ENCODE data around the gene MELTF.

The MELTF gene

DNA sequence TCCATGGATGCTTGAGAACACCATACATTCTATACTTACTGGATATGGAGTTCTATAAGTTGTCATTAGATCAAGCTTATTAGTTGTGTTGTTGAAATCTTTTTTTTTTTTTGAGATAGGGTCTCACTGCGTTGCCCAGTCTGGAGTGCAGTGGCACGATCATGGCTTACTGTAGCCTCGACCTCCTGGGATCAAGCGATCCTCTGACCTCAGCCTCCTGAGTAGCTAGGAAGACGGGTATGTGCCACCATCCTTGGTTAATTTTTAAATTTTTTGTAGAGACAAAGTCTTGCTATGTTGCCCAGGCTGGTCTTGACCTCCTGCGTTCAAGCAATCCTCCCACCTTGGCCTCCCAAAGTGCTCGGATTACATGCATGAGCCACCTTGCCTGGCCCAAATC lies 74.8 kb downstream of the MELTF start:
- TF ChIP-seq, protein P1, sequence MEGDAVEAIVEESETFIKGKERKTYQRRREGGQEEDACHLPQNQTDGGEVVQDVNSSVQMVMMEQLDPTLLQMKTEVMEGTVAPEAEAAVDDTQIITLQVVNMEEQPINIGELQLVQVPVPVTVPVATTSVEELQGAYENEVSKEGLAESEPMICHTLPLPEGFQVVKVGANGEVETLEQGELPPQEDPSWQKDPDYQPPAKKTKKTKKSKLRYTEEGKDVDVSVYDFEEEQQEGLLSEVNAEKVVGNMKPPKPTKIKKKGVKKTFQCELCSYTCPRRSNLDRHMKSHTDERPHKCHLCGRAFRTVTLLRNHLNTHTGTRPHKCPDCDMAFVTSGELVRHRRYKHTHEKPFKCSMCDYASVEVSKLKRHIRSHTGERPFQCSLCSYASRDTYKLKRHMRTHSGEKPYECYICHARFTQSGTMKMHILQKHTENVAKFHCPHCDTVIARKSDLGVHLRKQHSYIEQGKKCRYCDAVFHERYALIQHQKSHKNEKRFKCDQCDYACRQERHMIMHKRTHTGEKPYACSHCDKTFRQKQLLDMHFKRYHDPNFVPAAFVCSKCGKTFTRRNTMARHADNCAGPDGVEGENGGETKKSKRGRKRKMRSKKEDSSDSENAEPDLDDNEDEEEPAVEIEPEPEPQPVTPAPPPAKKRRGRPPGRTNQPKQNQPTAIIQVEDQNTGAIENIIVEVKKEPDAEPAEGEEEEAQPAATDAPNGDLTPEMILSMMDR (IDR thresholded peaks at IDR 0.05; ENCODE audit: borderline replicate concordance, insufficient read depth, low read depth, low read length): no peak
- no peak overlapping the region for H3K4me3 ChIP-seq (ENCODE audit: low read depth, low read length)
